HepG2 (cell line): ENCODE data around the gene KLHDC1. TPM values are rescaled to one million over a fixed set of nuclear protein-coding genes. Genes with fewer than 3 reads are reported as not detected.

Experiments used
- CBFB ChIP-seq: sonication (generic); formaldehyde crosslinking; IDR thresholded peaks from 2 replicates; pipeline ENCODE4 v1.4.0; 2020; ENCODE audit warnings: missing genetic modification reagents
- EP300 ChIP-seq, 3 experiments: sonication (generic) in 1 of 3; formaldehyde crosslinking in 1 of 3; IDR thresholded peaks; 2 replicates each; pipeline versions ENCODE4 v1.5.1 to v1.6.1; 2011 to 2020; ENCODE audit warnings: low read depth in 2 of 3, low read length in 2 of 3, borderline replicate concordance in 1 of 3, improper control_type of control experiment in 1 of 3, mild to moderate bottlenecking in 1 of 3, missing genetic modification reagents in 1 of 3, moderate library complexity in 1 of 3
- GTF3A ChIP-seq: sonication (generic); formaldehyde crosslinking; conservative IDR thresholded peaks from 2 replicates; pipeline ENCODE4 v1.4.0; 2020; ENCODE audit warnings: mild to moderate bottlenecking, missing genetic modification reagents
- HNF4G ChIP-seq, 2 experiments: sonication (generic) in 1 of 2; formaldehyde crosslinking in 1 of 2; IDR thresholded peaks; 2 replicates each; pipeline versions ENCODE4 v1.4.0 to v1.6.1; 2011 to 2020; ENCODE audit warnings: borderline replicate concordance in 2 of 2, low read depth in 2 of 2, mild to moderate bottlenecking in 2 of 2, low read length in 1 of 2, missing genetic modification reagents in 1 of 2, moderate library complexity in 1 of 2
- MAZ ChIP-seq, 2 experiments: sonication (generic) in 1 of 2; formaldehyde crosslinking in 1 of 2; IDR thresholded peaks; 2 replicates each; pipeline versions ENCODE4 v1.5.0 to v1.6.1; 2012 to 2020; ENCODE audit warnings: low read depth in 2 of 2, mild to moderate bottlenecking in 2 of 2, borderline replicate concordance in 1 of 2, improper control_type of control experiment in 1 of 2, low read length in 1 of 2, missing genetic modification reagents in 1 of 2, moderate library complexity in 1 of 2
- MXD4 ChIP-seq: IDR thresholded peaks from 2 replicates; pipeline ENCODE4 v1.6.1; 2016; ENCODE audit warnings: mild to moderate bottlenecking, missing biosample characterization, missing genetic modification reagents
- PITX1 ChIP-seq: sonication (generic); formaldehyde crosslinking; IDR thresholded peaks from 2 replicates; pipeline ENCODE4 v1.5.1; 2020; ENCODE audit warnings: mild to moderate bottlenecking, missing genetic modification reagents
- SMC3 ChIP-seq: IDR thresholded peaks from 2 replicates; pipeline ENCODE4 v1.6.1; 2011; ENCODE audit warnings: low read length, improper control_type of control experiment
- STAG1 ChIP-seq: sonication (generic); formaldehyde crosslinking; IDR thresholded peaks from 2 replicates; pipeline ENCODE4 v1.4.0; 2020; ENCODE audit warnings: missing genetic modification reagents
- TARDBP ChIP-seq: sonication (generic); formaldehyde crosslinking; IDR thresholded peaks from 2 replicates; pipeline ENCODE4 v1.8.0; 2022; ENCODE audit warnings: mild to moderate bottlenecking, missing genetic modification reagents
- ZMYM3 ChIP-seq: sonication (generic); formaldehyde crosslinking; IDR thresholded peaks from 2 replicates; pipeline ENCODE4 v1.5.1; 2020; ENCODE audit warnings: mild to moderate bottlenecking, missing genetic modification reagents
- ZNF460 ChIP-seq: sonication (generic); formaldehyde crosslinking; IDR thresholded peaks from 2 replicates; pipeline ENCODE4 v1.5.1; 2020; ENCODE audit warnings: missing genetic modification reagents, mild to moderate bottlenecking, borderline replicate concordance
- polyA plus RNA-seq, 8 experiments: library from polyadenylated mRNA; depleted of rRNA in 3 of 8; stranded (reverse) in 7 of 8; unstranded in 1 of 8; fragments of >200 nt; fragmentation: Illumina TruSeq in 4 of 8; extraction: Trizol in 4 of 8; gene quantifications; 2 replicates each; pipeline versions ENCODE4 v1.2.1 to v1.2.3, GENCODE V29; 2011 to 2016; ENCODE audit warnings: low read depth in 4 of 8, missing spikeins in 1 of 8, mixed read lengths in 1 of 8; ENCODE audit not compliant: insufficient read depth in 1 of 8
- total RNA-seq, 5 experiments: library from RNA; depleted of rRNA; stranded (reverse); fragments of >200 nt; fragmentation: Illumina TruSeq; extraction: Trizol; gene quantifications; 2 replicates each; pipeline ENCODE4 v1.2.3, GENCODE V29; 2016; ENCODE audit warnings: low read depth in 1 of 5
- TF ChIP-seq, protein P1 (sequence below): sonication (generic); formaldehyde crosslinking; IDR thresholded peaks from 2 replicates; pipeline ENCODE4 v1.8.0; 2022; ENCODE audit warnings: low read depth, missing genetic modification reagents
- TF ChIP-seq, protein P2 (sequence below): sonication (generic); formaldehyde crosslinking; conservative IDR thresholded peaks from 2 replicates; pipeline ENCODE4 v1.4.0; 2020; ENCODE audit warnings: missing genetic modification reagents
- TF ChIP-seq, protein P3 (sequence below): sonication (generic); formaldehyde crosslinking; IDR thresholded peaks from 2 replicates; pipeline ENCODE4 v1.8.1; 2022; ENCODE audit warnings: mild to moderate bottlenecking, missing genetic modification reagents

The KLHDC1 gene
- total and polyA plus RNA-seq, 2 of the 13 experiments (the other 11 are each of a cell fraction or from before 2014, with no cell fraction given), result 0.11 TPM; not detected in 1

DNA sequence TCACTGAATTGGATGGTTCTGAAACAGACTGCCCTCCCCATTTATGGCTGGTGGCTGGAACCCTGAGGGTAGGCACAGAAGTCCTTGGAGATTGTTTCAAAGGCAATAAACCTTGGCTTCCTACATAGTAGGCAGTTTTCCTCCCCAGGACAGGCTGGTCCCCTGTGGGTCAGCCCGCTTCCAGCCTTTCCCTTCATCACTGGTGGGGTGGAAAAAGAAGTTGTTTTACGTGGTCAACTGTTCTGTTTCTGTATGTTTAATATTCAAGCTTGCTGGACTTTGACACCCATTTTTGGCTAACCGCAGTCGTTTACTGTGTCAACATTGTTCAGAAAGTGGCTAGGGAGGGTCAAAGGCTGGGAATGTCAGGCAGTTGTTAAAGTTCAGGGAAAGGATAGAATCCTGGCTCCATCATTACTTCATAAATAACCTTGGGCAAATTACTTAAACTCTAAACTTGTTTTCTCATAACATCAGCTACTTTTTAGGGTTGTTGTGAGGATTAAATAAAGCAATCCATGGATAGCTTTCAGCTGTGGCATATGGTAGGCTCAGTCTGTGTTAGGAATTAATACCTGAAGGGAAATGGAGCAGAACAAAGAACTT is 77.4 kb downstream of the KLHDC1 start (continued):
- TF ChIP-seq, protein P1, sequence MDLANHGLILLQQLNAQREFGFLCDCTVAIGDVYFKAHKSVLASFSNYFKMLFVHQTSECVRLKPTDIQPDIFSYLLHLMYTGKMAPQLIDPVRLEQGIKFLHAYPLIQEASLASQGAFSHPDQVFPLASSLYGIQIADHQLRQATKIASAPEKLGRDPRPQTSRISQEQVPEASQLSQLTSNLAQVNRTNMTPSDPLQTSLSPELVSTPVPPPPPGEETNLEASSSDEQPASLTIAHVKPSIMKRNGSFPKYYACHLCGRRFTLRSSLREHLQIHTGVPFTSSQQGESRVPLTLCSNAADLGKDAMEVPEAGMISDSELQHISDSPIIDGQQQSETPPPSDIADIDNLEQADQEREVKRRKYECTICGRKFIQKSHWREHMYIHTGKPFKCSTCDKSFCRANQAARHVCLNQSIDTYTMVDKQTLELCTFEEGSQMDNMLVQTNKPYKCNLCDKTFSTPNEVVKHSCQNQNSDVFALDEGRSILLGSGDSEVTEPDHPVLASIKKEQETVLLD (CRISPR knock-in tag), result no peak
- TF ChIP-seq, protein P2, sequence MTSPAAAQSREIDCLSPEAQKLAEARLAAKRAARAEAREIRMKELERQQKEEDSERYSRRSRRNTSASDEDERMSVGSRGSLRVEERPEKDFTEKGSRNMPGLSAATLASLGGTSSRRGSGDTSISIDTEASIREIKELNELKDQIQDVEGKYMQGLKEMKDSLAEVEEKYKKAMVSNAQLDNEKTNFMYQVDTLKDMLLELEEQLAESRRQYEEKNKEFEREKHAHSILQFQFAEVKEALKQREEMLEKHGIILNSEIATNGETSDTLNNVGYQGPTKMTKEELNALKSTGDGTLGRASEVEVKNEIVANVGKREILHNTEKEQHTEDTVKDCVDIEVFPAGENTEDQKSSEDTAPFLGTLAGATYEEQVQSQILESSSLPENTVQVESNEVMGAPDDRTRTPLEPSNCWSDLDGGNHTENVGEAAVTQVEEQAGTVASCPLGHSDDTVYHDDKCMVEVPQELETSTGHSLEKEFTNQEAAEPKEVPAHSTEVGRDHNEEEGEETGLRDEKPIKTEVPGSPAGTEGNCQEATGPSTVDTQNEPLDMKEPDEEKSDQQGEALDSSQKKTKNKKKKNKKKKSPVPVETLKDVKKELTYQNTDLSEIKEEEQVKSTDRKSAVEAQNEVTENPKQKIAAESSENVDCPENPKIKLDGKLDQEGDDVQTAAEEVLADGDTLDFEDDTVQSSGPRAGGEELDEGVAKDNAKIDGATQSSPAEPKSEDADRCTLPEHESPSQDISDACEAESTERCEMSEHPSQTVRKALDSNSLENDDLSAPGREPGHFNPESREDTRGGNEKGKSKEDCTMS (CRISPR knock-in tag), result no peak
- peak; percentile 7; the same call in 1 of the 2 replicates for TF ChIP-seq ZMYM3 (CRISPR knock-in tag)
- TF ChIP-seq HNF4G (IDR thresholded peaks at IDR 0.05; ENCODE audit: borderline replicate concordance, low read depth, low read length), result peak; percentile 97
- TF ChIP-seq HNF4G (CRISPR knock-in tag; IDR thresholded peaks at IDR 0.05; ENCODE audit: borderline replicate concordance, low read depth), result peak; percentile 83; the same call in 1 of the 2 replicates
- TF ChIP-seq PITX1 (CRISPR knock-in tag), result no peak
- no peak for TF ChIP-seq SMC3
- TF ChIP-seq MXD4, result peak; percentile 47; the same call in 1 of the 2 replicates
- peak; percentile 48; the same call in 1 of the 2 replicates for TF ChIP-seq GTF3A
- TF ChIP-seq CBFB (CRISPR knock-in tag), result peak; percentile 100
- TF ChIP-seq, protein P3, sequence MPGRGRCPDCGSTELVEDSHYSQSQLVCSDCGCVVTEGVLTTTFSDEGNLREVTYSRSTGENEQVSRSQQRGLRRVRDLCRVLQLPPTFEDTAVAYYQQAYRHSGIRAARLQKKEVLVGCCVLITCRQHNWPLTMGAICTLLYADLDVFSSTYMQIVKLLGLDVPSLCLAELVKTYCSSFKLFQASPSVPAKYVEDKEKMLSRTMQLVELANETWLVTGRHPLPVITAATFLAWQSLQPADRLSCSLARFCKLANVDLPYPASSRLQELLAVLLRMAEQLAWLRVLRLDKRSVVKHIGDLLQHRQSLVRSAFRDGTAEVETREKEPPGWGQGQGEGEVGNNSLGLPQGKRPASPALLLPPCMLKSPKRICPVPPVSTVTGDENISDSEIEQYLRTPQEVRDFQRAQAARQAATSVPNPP (CRISPR knock-in tag), result peak; percentile 86; the same call in 1 of the 2 replicates
- no peak; the same call in 1 of the 2 replicates for TF ChIP-seq STAG1
- TF ChIP-seq TARDBP (CRISPR knock-in tag), result peak; percentile 86; the same call in 1 of the 2 replicates
- TF ChIP-seq MAZ (IDR thresholded peaks at IDR 0.05; ENCODE audit: borderline replicate concordance, low read depth, low read length), result peak; percentile 31; the same call in 1 of the 2 replicates
- TF ChIP-seq MAZ (CRISPR knock-in tag; IDR thresholded peaks at IDR 0.05; ENCODE audit: low read depth), result peak; percentile 62; the same call in 1 of the 2 replicates
- peak; percentile 51 to 93; a peak in 3 of 4 replicates for TF ChIP-seq EP300 (IDR thresholded peaks at IDR 0.05; ENCODE audit: low read depth in 2 of 2, low read length in 2 of 2)
- peak; percentile 80 for TF ChIP-seq EP300 (CRISPR knock-in tag; IDR thresholded peaks at IDR 0.05; ENCODE audit: borderline replicate concordance)
- TF ChIP-seq ZNF460 (CRISPR knock-in tag), result peak; percentile 20; the same call in 1 of the 2 replicates
